WTC11 (cell line): Measurements from ENCODE around the gene GNPTG. TPM values are rescaled to one million over a fixed set of nuclear protein-coding genes. Genes with fewer than 3 reads are reported as not detected.

Experiments
- ATAC-seq: fragments of 200-7000 bp; cut with Tn5 transposase; 2 replicates; pipeline ENCODE4 v1.10.0; 2021; ENCODE audit warnings: mild to moderate bottlenecking, moderate library complexity
- CTCF ChIA-PET: fragments of 300-600 bp; sonication (Branson Sonifier 250); formaldehyde crosslinking; loops from one replicate; lab custom pipeline; 2021; ENCODE audit warnings: antibody characterized with exemption; lab: Charles Lee
- POLR2A ChIA-PET: fragments of 350-600 bp; sonication (Branson Sonifier 250); formaldehyde crosslinking; loops from one replicate; lab custom pipeline; 2021; ENCODE audit warnings: antibody characterized with exemption; lab: Charles Lee
- DNase-seq: peaks from one replicate; pipeline ENCODE4 v3.0.0; 2021; ENCODE audit warnings: low spot score
- H3K27ac Mint-ChIP-seq: 2 replicates; pipeline ENCODE4 v1.8.0; 2021; ENCODE audit warnings: mixed read lengths
- H3K27me3 Mint-ChIP-seq: 2 replicates; pipeline ENCODE4 v1.8.0; 2021; ENCODE audit warnings: low read depth, mild to moderate bottlenecking, moderate library complexity, mixed read lengths
- H3K36me3 Mint-ChIP-seq: 2 replicates; pipeline ENCODE4 v1.8.0; 2021; ENCODE audit warnings: mixed read lengths
- H3K4me1 Mint-ChIP-seq: 2 replicates; pipeline ENCODE4 v1.8.0; 2022; ENCODE audit warnings: mixed read lengths
- H3K4me3 Mint-ChIP-seq: 2 replicates; pipeline ENCODE4 v1.8.0; 2021; ENCODE audit warnings: mild to moderate bottlenecking, moderate library complexity, mixed read lengths
- H3K9me3 Mint-ChIP-seq: 2 replicates; pipeline ENCODE4 v1.8.0; 2021; ENCODE audit warnings: mixed read lengths
- ARID4B ChIP-seq: sonication (generic); formaldehyde crosslinking; IDR thresholded peaks from 2 replicates; pipeline ENCODE4 v1.8.0; 2023; ENCODE audit warnings: missing genetic modification reagents, mild to moderate bottlenecking, borderline replicate concordance
- CREM ChIP-seq: sonication (generic); formaldehyde crosslinking; IDR thresholded peaks from 2 replicates; pipeline ENCODE4 v1.8.1; 2022; ENCODE audit warnings: mild to moderate bottlenecking, missing genetic modification reagents, moderate library complexity
- FOXP1 ChIP-seq: sonication (generic); formaldehyde crosslinking; IDR thresholded peaks from 2 replicates; pipeline ENCODE4 v1.8.0; 2022; ENCODE audit warnings: missing genetic modification reagents, mild to moderate bottlenecking, moderate library complexity, borderline replicate concordance
- FOXP4 ChIP-seq: sonication (generic); formaldehyde crosslinking; IDR thresholded peaks from 2 replicates; pipeline ENCODE4 v1.8.0; 2022; ENCODE audit warnings: mild to moderate bottlenecking, missing genetic modification reagents
- KAT7 ChIP-seq: sonication (generic); formaldehyde crosslinking; IDR thresholded peaks from 2 replicates; pipeline ENCODE4 v1.8.1; 2023; ENCODE audit warnings: missing genetic modification reagents, mild to moderate bottlenecking, borderline replicate concordance
- MYBL2 ChIP-seq: sonication (generic); formaldehyde crosslinking; IDR thresholded peaks from 2 replicates; pipeline ENCODE4 v1.8.1; 2023; ENCODE audit warnings: mild to moderate bottlenecking, moderate library complexity, missing genetic modification reagents
- NR3C1 ChIP-seq: sonication (generic); formaldehyde crosslinking; conservative IDR thresholded peaks from 2 replicates; pipeline ENCODE4 v1.8.1; 2023; ENCODE audit warnings: low read depth, mild to moderate bottlenecking, missing genetic modification reagents
- RELA ChIP-seq: sonication (generic); formaldehyde crosslinking; IDR thresholded peaks from 2 replicates; pipeline ENCODE4 v1.8.1; 2022; ENCODE audit warnings: missing genetic modification reagents, mild to moderate bottlenecking, borderline replicate concordance
- SOX15 ChIP-seq: fragments of 250-450 bp; sonication (Bioruptor Pico); IDR thresholded peaks from 2 replicates; pipeline ENCODE4 v1.9.0; 2021; ENCODE audit warnings: mild to moderate bottlenecking
- SP1 ChIP-seq: sonication (generic); formaldehyde crosslinking; conservative IDR thresholded peaks from 2 replicates; pipeline ENCODE4 v1.8.1; 2022; ENCODE audit warnings: missing genetic modification reagents
- TP53 ChIP-seq: sonication (generic); formaldehyde crosslinking; IDR thresholded peaks from 2 replicates; pipeline ENCODE4 v1.8.1; 2023; ENCODE audit warnings: mild to moderate bottlenecking, missing genetic modification reagents
- USF2 ChIP-seq: sonication (generic); formaldehyde crosslinking; IDR thresholded peaks from 2 replicates; pipeline ENCODE4 v1.8.1; 2023; ENCODE audit warnings: mild to moderate bottlenecking, missing genetic modification reagents, moderate library complexity
- ZMAT4 ChIP-seq: fragments of 250-450 bp; sonication (Bioruptor Pico); IDR thresholded peaks from 2 replicates; pipeline ENCODE4 v1.9.0; 2021; ENCODE audit warnings: mild to moderate bottlenecking
- total RNA-seq: library from RNA; stranded (reverse); gene quantifications from 3 replicates; pipeline ENCODE4 v1.2.3, GENCODE V29; 2021
- TF ChIP-seq, protein P1 (sequence below): sonication (generic); formaldehyde crosslinking; IDR thresholded peaks from 2 replicates; pipeline ENCODE4 v1.8.0; 2023; ENCODE audit warnings: missing genetic modification reagents
- TF ChIP-seq, protein P2 (sequence below): sonication (generic); formaldehyde crosslinking; conservative IDR thresholded peaks from 2 replicates; pipeline ENCODE4 v1.8.1; 2022; ENCODE audit warnings: mild to moderate bottlenecking, missing genetic modification reagents
- TF ChIP-seq, protein P3 (sequence below): sonication (generic); formaldehyde crosslinking; IDR thresholded peaks from 2 replicates; pipeline ENCODE4 v1.8.1; 2022; ENCODE audit warnings: mild to moderate bottlenecking, moderate library complexity, missing genetic modification reagents

GNPTG gene
- total RNA-seq, 1 experiment from 2014 or later = 35.9 TPM

- Mint-ChIP-seq H3K36me3 (peaks cover 27% of the 10 kb centered on the region), H3K4me1 (peaks cover 8% of the 10 kb centered on the region), H3K9me3 (no peaks in the 10 kb centered on the region), H3K27me3 (no peaks in the 10 kb centered on the region), H3K27ac (no peak overlapping the region), H3K4me3 (peak overlapping the region; percentile 90)
- TF ChIP-seq SP1 (CRISPR knock-in tag) = no peak
- TF ChIP-seq, protein P1, sequence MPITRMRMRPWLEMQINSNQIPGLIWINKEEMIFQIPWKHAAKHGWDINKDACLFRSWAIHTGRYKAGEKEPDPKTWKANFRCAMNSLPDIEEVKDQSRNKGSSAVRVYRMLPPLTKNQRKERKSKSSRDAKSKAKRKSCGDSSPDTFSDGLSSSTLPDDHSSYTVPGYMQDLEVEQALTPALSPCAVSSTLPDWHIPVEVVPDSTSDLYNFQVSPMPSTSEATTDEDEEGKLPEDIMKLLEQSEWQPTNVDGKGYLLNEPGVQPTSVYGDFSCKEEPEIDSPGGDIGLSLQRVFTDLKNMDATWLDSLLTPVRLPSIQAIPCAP (CRISPR knock-in tag) = no peak
- TF ChIP-seq TP53 (CRISPR knock-in tag) = no peak
- TF ChIP-seq FOXP1 (CRISPR knock-in tag) = no peak
- no peak for TF ChIP-seq CREM (CRISPR knock-in tag)
- no peak for TF ChIP-seq FOXP4 (CRISPR knock-in tag)
- TF ChIP-seq MYBL2 (CRISPR knock-in tag) = no peak
- TF ChIP-seq ARID4B (CRISPR knock-in tag) = no peak
- TF ChIP-seq, protein P2, sequence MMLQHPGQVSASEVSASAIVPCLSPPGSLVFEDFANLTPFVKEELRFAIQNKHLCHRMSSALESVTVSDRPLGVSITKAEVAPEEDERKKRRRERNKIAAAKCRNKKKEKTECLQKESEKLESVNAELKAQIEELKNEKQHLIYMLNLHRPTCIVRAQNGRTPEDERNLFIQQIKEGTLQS (CRISPR knock-in tag) = no peak
- no peak for TF ChIP-seq NR3C1
- TF ChIP-seq USF2 (CRISPR knock-in tag) = no peak
- no peak for TF ChIP-seq KAT7 (CRISPR knock-in tag)
- TF ChIP-seq RELA (CRISPR knock-in tag) = no peak
- TF ChIP-seq SOX15 (CRISPR knock-in tag) = no peak
- no peak for TF ChIP-seq ZMAT4 (CRISPR knock-in tag)
- TF ChIP-seq, protein P3, sequence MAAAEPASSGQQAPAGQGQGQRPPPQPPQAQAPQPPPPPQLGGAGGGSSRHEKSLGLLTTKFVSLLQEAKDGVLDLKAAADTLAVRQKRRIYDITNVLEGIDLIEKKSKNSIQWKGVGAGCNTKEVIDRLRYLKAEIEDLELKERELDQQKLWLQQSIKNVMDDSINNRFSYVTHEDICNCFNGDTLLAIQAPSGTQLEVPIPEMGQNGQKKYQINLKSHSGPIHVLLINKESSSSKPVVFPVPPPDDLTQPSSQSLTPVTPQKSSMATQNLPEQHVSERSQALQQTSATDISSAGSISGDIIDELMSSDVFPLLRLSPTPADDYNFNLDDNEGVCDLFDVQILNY (CRISPR knock-in tag) = no peak
- CTCF ChIA-PET = interaction anchor here (0.6 to 2.8 kb wide), 4 partner anchors 11 to 68 kb away, joined by 3 to 8 read pairs (median 4); no protein-coding TSS in a partner anchor
- ATAC-seq (no peak), DNase-seq (no peak)
- POLR2A ChIA-PET = no interaction called here
Measured at GRCh38 chr16:1311738-1312466, 39.8 kb upstream of the GNPTG start.
